Anterior cingulate cortex (tissue), 58 donors: ENCODE results near the gene ZFR.
"Not testable (repeated sequence)": the region's sequence is repeated elsewhere in the genome, so short reads cannot be mapped to it uniquely, and the experiment has no call there.

Experiments
- DNase-seq, 58 donors: peaks; one replicate each; lab custom pipeline; 2025; lab: John Stamatoyannopoulos, UW

The ZFR gene

GRCh38 chr5:32453916-32454315 lies 9.4 kb upstream of the ZFR start:
- DNase-seq, result no peak

- not testable (repeated sequence) for DNase-seq
These were observed 7.8 kb upstream of the ZFR start for GRCh38 chr5:32452316-32452715.

DNA sequence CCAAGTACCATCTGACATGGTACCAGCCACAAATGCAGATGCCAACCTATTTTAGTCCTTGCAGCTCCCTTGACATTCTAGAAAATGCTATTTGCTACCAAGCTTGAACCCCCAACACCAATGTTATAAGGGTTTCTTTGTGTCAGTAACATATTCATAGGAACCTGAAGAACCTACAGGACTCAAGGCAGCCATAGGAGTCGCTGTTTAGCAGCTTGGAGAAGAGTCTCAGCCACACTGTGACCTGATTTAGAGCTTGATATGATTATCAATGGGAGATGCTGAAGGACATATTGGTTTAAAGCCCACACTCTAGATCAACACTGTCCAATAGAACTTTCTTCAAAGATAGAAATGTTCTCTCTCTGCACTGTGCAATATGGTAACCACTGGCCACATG lies 6.4 kb upstream of the ZFR start:
- no peak for DNase-seq

DNA sequence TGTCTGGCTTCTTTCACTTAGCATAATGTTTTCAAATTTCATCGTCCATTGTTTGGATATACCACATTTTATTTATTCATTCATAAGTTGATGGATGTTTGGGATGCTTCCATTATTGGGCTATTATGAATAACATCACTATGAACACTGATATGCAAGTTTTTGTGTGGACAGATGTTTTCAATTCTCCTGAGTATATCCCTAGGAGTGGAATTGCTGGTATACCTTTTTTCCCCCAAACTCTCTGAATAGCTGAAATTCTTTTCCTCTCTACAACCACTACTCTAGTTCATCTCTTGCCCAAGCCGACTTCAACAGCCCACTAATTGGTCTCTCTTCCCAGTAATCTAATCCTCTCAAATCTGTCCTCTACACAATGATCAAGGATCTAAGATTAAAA lies 4.7 kb upstream of the ZFR start:
- no peak for DNase-seq

DNA sequence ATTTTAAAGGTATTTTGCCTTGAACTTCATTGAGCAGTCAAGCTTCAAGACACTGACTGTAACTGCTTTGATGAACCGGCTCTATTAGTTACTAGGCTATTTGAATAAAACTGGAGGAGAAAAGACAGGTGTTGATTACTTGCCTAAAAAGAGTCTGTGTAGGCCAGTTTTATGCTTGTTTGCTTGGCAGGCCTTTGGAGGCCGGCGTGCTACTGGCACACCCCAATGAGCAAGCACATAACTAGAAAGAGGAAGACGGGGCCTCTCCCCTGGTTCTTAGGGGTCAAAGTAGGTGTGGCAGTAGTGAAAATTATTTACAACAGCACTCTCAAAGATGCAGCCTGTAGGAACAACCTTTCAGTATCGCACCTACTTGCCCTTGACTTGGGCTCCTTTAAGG lies 2.1 kb upstream of the ZFR start:
- DNase-seq, result no peak

DNA sequence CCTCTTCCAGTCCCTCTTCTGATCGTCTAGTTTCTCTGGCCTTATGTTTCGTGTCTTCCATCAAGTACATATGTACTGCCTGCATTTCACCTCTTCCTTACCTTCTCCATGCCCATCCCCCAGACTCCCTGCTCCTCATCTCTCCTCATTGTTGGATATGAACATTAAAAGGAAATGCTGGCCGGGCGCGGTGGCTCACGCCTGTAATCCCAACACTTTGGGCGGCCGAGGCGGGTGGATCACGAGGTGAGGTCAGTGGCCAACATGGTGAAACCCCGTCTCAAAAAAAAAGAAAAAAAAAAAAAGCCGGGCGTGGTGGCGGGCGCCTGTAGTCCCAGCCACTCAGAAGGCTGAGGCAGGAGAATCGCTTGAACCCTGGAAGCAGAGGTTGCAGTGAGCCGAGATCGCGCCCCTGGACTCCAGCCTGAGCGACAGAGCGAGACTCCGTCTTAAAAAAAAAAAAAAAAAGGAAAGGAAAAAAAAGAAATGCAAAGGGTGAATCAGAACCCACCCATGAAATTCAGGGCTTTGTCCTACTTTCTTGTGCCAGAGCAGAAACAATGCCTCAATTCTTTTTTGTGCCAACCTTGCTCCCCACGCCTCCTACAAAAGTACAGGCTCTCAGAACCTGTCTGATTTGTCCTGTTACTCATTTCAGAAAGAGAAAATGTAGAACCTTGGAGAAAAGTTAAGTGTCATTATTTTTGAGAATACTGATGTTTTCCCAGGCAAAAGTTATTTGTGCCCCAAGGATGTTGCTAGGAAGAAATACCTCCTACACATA lies 1.5 kb upstream of the ZFR start:
- DNase-seq, result no peak

DNA sequence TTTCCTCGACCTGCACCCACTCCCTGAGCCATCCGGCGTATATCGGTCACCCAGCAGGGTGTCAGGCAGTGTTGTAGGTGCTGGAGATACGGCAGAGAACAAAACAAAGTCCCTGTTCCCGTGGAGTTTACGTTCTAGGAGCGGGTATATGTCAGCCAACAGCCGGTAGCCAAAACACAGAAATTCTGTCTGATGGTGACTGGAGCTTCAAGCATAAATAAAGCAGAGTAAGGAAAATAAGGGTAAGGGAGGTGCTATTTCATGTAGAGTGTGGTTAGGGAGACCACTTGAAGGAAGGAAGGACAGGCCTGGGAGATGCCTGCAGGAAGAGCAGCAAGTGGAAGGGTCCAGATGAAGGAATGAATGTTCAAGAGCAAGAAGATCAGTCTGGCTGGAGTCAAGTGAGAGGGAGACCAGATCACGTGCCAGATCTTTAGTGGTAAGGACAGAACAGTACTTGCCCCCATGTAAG lies 783 bp upstream of the ZFR start:
- DNase-seq, result peak in 1 of 58 donors; percentile 30

- peak in 46 of 58 donors; percentile 15 to 77 (median 58) for DNase-seq
These were observed 754 bp downstream of the ZFR start for GRCh38 chr5:32443541-32444430.

DNA sequence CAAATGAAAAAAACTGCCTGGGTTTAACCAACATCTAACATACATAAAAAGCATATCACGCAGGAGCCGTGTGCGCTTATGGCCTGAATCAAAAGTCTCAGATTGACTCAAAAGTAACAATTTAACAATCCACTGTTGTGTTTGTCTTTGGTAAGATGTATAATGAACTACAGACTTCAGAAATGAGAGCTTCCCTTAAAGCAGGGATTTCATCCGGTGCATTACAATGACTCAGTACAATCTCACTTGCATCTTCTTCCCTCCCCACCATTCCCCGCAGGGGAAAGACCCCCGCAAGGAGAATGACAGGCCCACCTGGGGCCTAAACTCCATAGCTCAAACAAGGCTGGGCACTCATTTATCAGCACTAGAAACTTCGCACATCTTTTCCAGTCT lies 1.4 kb downstream of the ZFR start:
- DNase-seq, result peak in 1 of 58 donors; percentile 36

DNA sequence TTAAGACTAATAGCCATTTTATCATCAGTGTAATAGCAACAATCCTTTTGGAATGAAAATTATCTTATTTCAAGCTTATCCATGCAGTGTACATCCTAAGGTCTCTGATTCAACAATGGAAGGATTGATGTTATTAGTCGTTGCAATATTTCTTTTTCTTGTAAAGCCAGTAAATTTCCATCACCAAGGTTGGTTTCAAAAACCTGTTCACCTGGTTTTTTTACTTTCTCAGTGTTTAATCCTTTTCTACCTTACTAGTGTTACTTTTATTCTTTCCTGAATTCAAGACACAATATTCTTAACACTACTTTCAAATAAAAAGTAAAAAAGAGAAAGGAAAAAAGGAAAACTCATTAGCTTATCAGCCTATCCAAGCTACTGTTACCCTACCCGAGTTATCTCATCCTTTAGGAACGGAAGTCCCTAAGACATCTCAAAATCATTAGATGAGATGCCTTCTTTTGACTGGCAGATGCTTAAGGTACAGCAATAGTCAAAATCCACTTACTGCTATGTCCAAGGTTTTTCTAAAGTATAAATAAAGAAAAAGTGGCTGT lies 5.4 kb downstream of the ZFR start:
- DNase-seq, result no peak

GRCh38 chr5:32436553-32437242 lies 7.8 kb downstream of the ZFR start:
- no peak for DNase-seq

DNA sequence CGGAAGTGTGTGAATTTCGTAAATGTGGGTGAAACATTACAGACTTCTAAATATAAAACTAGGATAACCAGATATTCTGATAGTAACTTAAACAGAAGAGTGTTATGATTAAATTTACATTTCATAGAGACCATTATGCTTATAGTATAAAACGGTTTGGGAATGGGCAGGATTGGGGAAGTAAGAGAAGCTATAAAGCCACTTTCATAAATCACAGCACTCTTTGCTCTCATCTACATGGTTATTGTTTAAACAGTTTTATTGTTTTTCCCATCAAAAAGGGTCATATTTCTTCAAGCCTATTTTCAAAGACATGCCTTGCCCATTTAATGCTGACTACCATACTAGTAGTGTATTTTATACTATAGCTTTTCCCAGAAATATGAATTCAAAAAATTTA lies 9.2 kb downstream of the ZFR start:
- DNase-seq, result no peak

DNA sequence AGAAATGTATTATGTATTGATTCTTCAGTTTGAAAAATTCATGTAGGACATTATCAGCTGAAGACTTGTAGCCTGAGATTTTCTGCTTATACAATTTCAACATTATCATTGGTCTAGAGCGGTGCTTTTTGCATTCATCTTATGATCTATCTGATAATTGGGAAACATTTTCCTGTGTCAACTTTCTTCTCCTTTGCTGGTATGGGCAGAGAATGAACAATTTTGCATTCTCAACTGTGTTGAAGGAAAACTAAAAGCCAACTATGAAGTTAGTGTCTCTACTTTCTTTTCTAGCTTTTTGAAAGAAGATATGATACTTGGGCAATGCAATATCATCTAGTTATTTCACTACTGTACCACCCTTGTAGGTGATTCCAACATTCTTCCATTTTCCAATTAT lies 10.3 kb downstream of the ZFR start:
- DNase-seq, result no peak

DNA sequence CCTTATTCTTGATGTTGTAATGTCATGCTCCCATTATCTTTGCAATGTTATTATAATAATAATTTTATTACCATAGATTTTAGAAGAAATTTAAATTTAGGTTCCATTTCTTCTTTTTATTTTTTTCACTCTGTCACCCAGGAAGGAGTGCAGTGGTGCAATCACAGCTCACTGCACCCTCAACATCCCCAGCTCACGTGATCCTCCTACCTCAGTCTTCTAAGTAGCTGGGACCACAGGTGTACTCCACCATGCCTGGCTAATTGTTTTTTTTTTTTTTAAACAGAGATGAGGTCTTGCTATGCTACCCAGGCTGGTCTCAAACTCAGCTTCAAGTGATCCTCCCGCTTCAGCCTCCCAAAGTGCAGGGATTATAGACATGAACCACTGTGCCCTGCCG lies 11.9 kb downstream of the ZFR start:
- DNase-seq, result no peak

DNA sequence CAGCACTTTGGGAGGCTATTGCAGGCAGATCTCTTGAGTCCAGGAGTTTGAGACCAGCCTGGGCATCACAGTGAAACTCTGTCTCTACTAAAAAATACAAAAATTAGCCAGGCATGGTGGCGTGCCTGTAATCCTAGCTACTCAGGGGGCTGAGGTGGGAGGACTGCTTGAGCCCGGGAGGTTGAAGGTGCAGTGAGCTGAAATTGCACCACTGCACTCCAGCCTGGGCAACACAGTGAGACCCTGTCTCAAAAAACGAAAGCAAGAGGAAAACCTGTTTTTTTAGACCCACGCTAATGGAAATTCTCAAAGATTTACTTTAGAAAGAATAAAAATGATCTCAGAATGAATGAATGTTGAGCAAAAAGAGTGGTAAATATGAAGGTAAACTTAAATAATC lies 13.7 kb downstream of the ZFR start:
- DNase-seq, result not testable (repeated sequence)

- no peak for DNase-seq
These were observed 16.1 kb downstream of the ZFR start for GRCh38 chr5:32428426-32428825.

DNA sequence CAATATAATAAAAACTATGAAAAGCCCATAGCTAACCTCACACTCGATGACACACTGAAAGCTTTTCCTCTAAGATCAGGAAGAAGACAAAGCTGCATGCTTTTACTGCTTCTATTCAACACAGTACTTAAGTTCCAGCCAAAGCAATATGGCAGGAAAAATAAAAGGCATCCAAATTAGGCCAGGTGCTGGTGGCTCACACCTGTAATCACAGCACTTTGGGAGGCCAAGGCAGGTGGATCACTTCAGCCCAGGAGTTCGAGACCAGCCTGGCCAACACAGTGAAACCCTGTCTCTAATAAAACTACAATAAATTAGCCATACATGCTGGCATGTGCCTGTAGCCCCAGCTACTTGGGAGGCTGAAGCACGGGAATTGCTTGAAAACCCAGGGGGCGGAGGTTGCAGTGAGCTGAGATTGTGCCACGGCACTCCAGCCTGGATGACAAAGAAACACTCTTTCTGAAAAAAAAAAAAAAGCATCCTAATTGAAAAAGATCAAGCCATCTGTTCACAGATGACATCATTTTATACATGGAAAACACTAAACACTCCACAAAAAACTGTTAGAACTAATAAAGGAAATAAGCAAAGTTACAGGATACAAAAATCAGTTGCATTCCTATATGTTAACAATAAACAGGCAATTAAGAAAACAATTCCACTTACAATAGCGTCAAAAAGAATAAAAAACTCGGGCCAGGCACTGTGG lies 17.9 kb downstream of the ZFR start:
- DNase-seq, result no peak

- no peak for DNase-seq
These were observed 21.8 kb downstream of the ZFR start for GRCh38 chr5:32422697-32423096.

DNA sequence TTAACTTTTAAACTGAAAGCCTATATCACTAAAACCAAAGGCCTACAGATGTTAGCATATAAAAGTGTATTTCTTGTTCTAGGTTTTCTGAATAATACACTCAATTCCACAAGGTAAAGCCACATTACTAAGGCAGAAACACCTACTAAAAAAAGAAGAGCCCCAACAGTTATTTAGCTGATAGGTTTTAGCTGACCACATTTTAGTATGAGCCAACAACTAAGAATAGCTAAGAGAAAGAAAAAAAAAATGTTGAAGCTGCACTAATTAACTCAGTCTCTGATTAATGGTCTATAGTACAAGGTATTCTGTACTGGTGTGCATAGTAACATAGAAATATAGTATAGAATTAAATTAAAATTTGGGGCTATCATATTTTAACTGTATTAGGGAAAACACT lies 23.5 kb downstream of the ZFR start:
- DNase-seq, result no peak

DNA sequence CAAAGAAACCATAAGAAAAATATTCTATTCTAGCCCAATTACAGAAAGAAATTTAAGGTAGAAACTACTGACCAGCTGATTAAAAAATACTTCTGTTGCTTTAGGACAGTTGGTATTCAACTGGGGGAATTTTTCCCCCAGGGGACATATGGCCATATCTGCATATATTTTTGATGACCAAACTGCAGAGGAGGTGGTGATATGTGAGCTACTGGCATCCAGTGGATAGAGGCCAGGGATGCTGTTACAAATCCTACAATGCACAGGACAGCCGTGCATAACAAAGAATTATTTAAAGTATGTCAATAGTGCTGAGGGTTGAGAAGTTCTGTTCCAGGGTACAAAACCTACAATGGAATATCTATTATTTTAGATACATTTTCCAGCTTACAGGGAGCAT lies 24.0 kb downstream of the ZFR start:
- DNase-seq, result no peak
